ENCODE results near the gene WDR73.
A peak's percentile ranks its signal among the peaks of the same experiment; 100 is the strongest.

The WDR73 gene

GRCh38 chr15:84598250-84598649 lies 55.8 kb downstream of the WDR73 start:
- H3K4me3 ChIP-seq (replicated peaks; ENCODE audit: low read depth, low read length): no peak overlapping the region
- TF ChIP-seq CTCF (IDR thresholded peaks at IDR 0.05; ENCODE audit: low read length, missing control alignments): no peak
- no peak for DNase-seq (ENCODE audit: low read depth)

- H3K4me3 ChIP-seq (replicated peaks; ENCODE audit: low read depth, low read length): no peak overlapping the region
- DNase-seq (ENCODE audit: low read depth): no peak
- TF ChIP-seq CTCF (IDR thresholded peaks at IDR 0.05; ENCODE audit: low read length, missing control alignments): no peak
Observed at GRCh38 chr15:84597296-84597695, 56.8 kb downstream of the WDR73 start.

GRCh38 chr15:84595660-84596059 lies 58.4 kb downstream of the WDR73 start:
- no peak for TF ChIP-seq CTCF (IDR thresholded peaks at IDR 0.05; ENCODE audit: low read length, missing control alignments)
- DNase-seq (ENCODE audit: low read depth): no peak
- no peak overlapping the region for H3K4me3 ChIP-seq (replicated peaks; ENCODE audit: low read depth, low read length)

GRCh38 chr15:84594617-84595290 lies 59.3 kb downstream of the WDR73 start:
- no peak for DNase-seq (ENCODE audit: low read depth)
- TF ChIP-seq CTCF (IDR thresholded peaks at IDR 0.05; ENCODE audit: low read length, missing control alignments): no peak
- no peak overlapping the region for H3K4me3 ChIP-seq (replicated peaks; ENCODE audit: low read depth, low read length)

- no peak for TF ChIP-seq CTCF (IDR thresholded peaks at IDR 0.05; ENCODE audit: low read length, missing control alignments)
- no peak for DNase-seq (ENCODE audit: low read depth)
- H3K4me3 ChIP-seq (replicated peaks; ENCODE audit: low read depth, low read length): no peak overlapping the region
Observed at GRCh38 chr15:84591815-84592214, 62.3 kb downstream of the WDR73 start.

GRCh38 chr15:84590406-84590805 lies 63.7 kb downstream of the WDR73 start:
- H3K4me3 ChIP-seq (replicated peaks; ENCODE audit: low read depth, low read length): no peak overlapping the region
- DNase-seq (ENCODE audit: low read depth): peak; percentile 11
- TF ChIP-seq CTCF (IDR thresholded peaks at IDR 0.05; ENCODE audit: low read length, missing control alignments): no peak

Data from fibroblast of pulmonary artery (primary cell).